ENCODE results near the gene NHERF2. TPM values are rescaled to one million over a fixed set of nuclear protein-coding genes. Genes with fewer than 3 reads are reported as not detected.

The NHERF2 gene
- total RNA-seq, 2 experiments from 2014 or later, result 1.9 to 2.0 TPM

GRCh38 chr16:2001035-2001434 is 25.7 kb upstream of the NHERF2 start:
- no peak for TF ChIP-seq CTCF (IDR thresholded peaks at IDR 0.05)
- H3K27me3 ChIP-seq (ENCODE audit: control insufficient read depth in 1 of 2, insufficient read depth in 2 of 2, low read length in 2 of 2), result no peaks in the 10 kb centered on the region
- intact Hi-C loops (cut with DNase I, micrococcal nuclease), result no loop called here
- H3K4me3 ChIP-seq (ENCODE audit: low read length), result no peak overlapping the region
- ChIA-PET POLR2A (no interaction called here), CTCF (no interaction called here)
- peaks cover 6% of the 10 kb centered on the region for H3K4me1 Mint-ChIP-seq (ENCODE audit: low read depth)
- H3K36me3 Mint-ChIP-seq (ENCODE audit: low read depth), result peaks cover 38% of the 10 kb centered on the region
- no peak overlapping the region for H3K27ac Mint-ChIP-seq
- H3K36me3 ChIP-seq (ENCODE audit: insufficient read depth, low read length), result peaks cover 64% of the 10 kb centered on the region
- H3K27me3 Mint-ChIP-seq, result no peaks in the 10 kb centered on the region
- no peak for DNase-seq
- no peak overlapping the region for H3K4me3 Mint-ChIP-seq
- H3K27ac ChIP-seq (ENCODE audit: low read depth in 1 of 2, low read length in 2 of 2), result no peak overlapping the region
- no peaks in the 10 kb centered on the region for H3K9me3 Mint-ChIP-seq
- H3K4me1 ChIP-seq (ENCODE audit: insufficient read depth, low read length), result peaks cover 27% of the 10 kb centered on the region
- ATAC-seq (ENCODE audit: poor library complexity), result no peak
- H3K9me3 ChIP-seq (ENCODE audit: control insufficient read depth in 1 of 2, insufficient read depth in 1 of 2, low read length in 2 of 2), result no peaks in the 10 kb centered on the region

- Histone ChIP-seq H3K36me3 (ENCODE audit: insufficient read depth, low read length) (peaks cover 64% of the 10 kb centered on the region), H3K4me1 (ENCODE audit: insufficient read depth, low read length) (peaks cover 34% of the 10 kb centered on the region), H3K27me3 (ENCODE audit: control insufficient read depth in 1 of 2, insufficient read depth in 2 of 2, low read length in 2 of 2) (no peaks in the 10 kb centered on the region), H3K9me3 (ENCODE audit: control insufficient read depth in 1 of 2, insufficient read depth in 1 of 2, low read length in 2 of 2) (no peaks in the 10 kb centered on the region), H3K27ac (ENCODE audit: low read depth in 1 of 2, low read length in 2 of 2) (no peak overlapping the region), H3K4me3 (ENCODE audit: low read length) (no peak overlapping the region)
- Mint-ChIP-seq H3K9me3 (no peaks in the 10 kb centered on the region), H3K36me3 (ENCODE audit: low read depth) (peaks cover 38% of the 10 kb centered on the region), H3K4me1 (ENCODE audit: low read depth) (peaks cover 12% of the 10 kb centered on the region), H3K4me3 (no peak overlapping the region), H3K27ac (no peak overlapping the region), H3K27me3 (no peaks in the 10 kb centered on the region)
- no peak for ATAC-seq (ENCODE audit: poor library complexity)
- no peak for TF ChIP-seq CTCF (IDR thresholded peaks at IDR 0.05)
- ChIA-PET CTCF (no interaction called here), POLR2A (no interaction called here)
- intact Hi-C loops (cut with DNase I, micrococcal nuclease), result no loop called here
- no peak for DNase-seq
These were observed 25.0 kb upstream of the NHERF2 start for GRCh38 chr16:2001456-2002355.

GRCh38 chr16:2002406-2003230 is 24.1 kb upstream of the NHERF2 start:
- POLR2A ChIA-PET, result interaction anchor here (1.8 to 2.0 kb wide), 2 partner anchors 38 to 153 kb away, joined by 8 to 11 read pairs; partner anchors contain the start of genes RPS2 and TRAF7
- peaks cover 19% of the 10 kb centered on the region for H3K4me1 Mint-ChIP-seq (ENCODE audit: low read depth)
- H3K27me3 ChIP-seq (ENCODE audit: control insufficient read depth in 1 of 2, insufficient read depth in 2 of 2, low read length in 2 of 2), result no peaks in the 10 kb centered on the region
- no peak for TF ChIP-seq CTCF (IDR thresholded peaks at IDR 0.05)
- peaks cover 33% of the 10 kb centered on the region for H3K36me3 Mint-ChIP-seq (ENCODE audit: low read depth)
- DNase-seq (peak in 1 of 14 experiments; percentile 1), ATAC-seq (ENCODE audit: poor library complexity) (no peak)
- CTCF ChIA-PET, result interaction anchor here (0.9 to 1.6 kb wide), 3 partner anchors 14 to 176 kb away, joined by 3 to 10 read pairs (median 5); partner anchors contain the start of genes FAHD1 and NDUFB10
- no peak overlapping the region for H3K27ac Mint-ChIP-seq
- intact Hi-C loops (cut with DNase I, micrococcal nuclease), result no loop called here
- H3K4me3 Mint-ChIP-seq, result no peak overlapping the region
- no peaks in the 10 kb centered on the region for H3K27me3 Mint-ChIP-seq
- peaks cover 43% of the 10 kb centered on the region for H3K4me1 ChIP-seq (ENCODE audit: insufficient read depth, low read length)
- H3K9me3 ChIP-seq (ENCODE audit: control insufficient read depth in 1 of 2, insufficient read depth in 1 of 2, low read length in 2 of 2), result no peaks in the 10 kb centered on the region
- H3K27ac ChIP-seq (ENCODE audit: low read depth in 1 of 2, low read length in 2 of 2), result no peak overlapping the region
- no peak overlapping the region for H3K4me3 ChIP-seq (ENCODE audit: low read length)
- no peaks in the 10 kb centered on the region for H3K9me3 Mint-ChIP-seq
- peaks cover 64% of the 10 kb centered on the region for H3K36me3 ChIP-seq (ENCODE audit: insufficient read depth, low read length)

Measured in CD4-positive, alpha-beta T cell (primary cell).